Esophagus muscularis mucosa (tissue), 4 donors: ENCODE measurements around the gene PIK3R3.
A peak's percentile ranks its signal among the peaks of the same experiment; 100 is the strongest.

Experiments
- EP300 ChIP-seq: sonication (generic); formaldehyde crosslinking; IDR thresholded peaks from one replicate; pipeline ENCODE4 v1.6.1; 2017; ENCODE audit warnings: antibody characterized with exemption
- POLR2A ChIP-seq: fragments of 450-650 bp; IDR thresholded peaks from one replicate; pipeline ENCODE4 v1.6.1; 2017; ENCODE audit warnings: antibody characterized with exemption, moderate library complexity, mild to moderate bottlenecking, low read depth
- POLR2AphosphoS5 ChIP-seq, 2 donors: sonication (generic); formaldehyde crosslinking; IDR thresholded peaks; one replicate each; pipeline ENCODE4 v1.6.1; 2017; ENCODE audit warnings: antibody characterized with exemption in 2 of 2
- TF ChIP-seq, protein P1 (sequence below), 3 experiments: fragments of 200-600 bp in 2 of 3; fragments of 450-650 bp in 1 of 3; sonication (generic) in 2 of 3; IDR thresholded peaks; one replicate each; pipeline ENCODE4 v1.5.1; 2017 to 2019; ENCODE audit warnings: antibody characterized with exemption in 3 of 3, mild to moderate bottlenecking in 2 of 3, moderate library complexity in 1 of 3

DNA sequence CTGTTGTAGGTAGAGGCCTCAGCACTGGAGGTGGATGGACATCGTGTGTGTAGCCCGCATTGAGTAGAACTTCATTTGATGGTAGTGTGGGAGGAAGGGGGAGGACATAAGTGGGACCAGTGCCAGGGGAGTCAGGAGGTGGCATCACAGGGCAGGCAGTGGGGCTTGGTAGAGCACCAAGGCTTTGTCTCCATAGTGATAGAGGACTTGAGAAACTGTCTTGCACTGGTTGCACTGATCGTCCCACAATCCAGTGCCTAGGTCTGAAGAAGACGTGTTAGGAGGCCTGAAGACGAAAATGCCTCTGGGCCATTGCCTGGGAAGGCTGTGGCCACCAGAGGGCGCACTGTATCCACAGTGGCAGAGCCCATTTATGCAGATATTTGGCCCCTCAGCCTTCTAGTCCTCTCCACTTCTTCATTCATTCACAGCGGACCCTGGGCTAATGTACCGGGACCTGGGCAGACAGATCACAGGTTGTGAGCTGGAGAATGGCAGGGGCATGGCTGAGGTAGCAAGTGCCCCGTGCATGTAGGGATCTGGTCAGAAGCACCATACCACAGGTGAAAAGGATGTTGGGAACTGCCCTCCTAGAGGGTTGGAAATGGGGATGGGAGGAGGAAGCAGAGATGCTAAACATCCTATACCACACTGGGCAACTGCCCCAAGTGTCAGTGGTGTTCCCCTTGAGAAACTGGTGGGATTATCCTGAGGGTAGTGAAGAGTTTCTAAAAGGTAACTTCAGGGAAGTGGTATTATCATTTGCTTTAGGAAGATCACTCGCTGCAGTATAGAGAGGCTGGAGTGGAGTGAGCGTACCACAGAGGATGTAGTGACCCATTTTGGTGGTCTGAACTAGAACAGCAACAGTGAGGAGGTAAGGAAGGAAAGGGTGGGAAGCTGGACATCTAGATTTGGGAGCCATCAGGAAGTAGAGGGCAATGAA lies 95.3 kb downstream of the PIK3R3 start:
- TF ChIP-seq, protein P1, sequence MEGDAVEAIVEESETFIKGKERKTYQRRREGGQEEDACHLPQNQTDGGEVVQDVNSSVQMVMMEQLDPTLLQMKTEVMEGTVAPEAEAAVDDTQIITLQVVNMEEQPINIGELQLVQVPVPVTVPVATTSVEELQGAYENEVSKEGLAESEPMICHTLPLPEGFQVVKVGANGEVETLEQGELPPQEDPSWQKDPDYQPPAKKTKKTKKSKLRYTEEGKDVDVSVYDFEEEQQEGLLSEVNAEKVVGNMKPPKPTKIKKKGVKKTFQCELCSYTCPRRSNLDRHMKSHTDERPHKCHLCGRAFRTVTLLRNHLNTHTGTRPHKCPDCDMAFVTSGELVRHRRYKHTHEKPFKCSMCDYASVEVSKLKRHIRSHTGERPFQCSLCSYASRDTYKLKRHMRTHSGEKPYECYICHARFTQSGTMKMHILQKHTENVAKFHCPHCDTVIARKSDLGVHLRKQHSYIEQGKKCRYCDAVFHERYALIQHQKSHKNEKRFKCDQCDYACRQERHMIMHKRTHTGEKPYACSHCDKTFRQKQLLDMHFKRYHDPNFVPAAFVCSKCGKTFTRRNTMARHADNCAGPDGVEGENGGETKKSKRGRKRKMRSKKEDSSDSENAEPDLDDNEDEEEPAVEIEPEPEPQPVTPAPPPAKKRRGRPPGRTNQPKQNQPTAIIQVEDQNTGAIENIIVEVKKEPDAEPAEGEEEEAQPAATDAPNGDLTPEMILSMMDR (IDR thresholded peaks at IDR 0.05) = peak; percentile 96 to 99 (median 98)
- TF ChIP-seq POLR2A (no peak), EP300 (no peak), POLR2AphosphoS5 (IDR thresholded peaks at IDR 0.05) (peak; percentile 48 to 66)
